NB4 (cell line): ENCODE results near the gene USP28.
A peak's percentile ranks its signal among the peaks of the same experiment; 100 is the strongest.

ENCODE experiments used
- DNase-seq: peaks from one replicate; pipeline ENCODE4 v3.0.0; 2010; ENCODE audit warnings: low read depth
- H3K4me3 ChIP-seq: one replicate; pipeline ENCODE4 v1.5.1; 2011; ENCODE audit warnings: mild to moderate bottlenecking, low read depth, low read length, moderate library complexity
- MYC ChIP-seq: IDR thresholded peaks from 2 replicates; pipeline ENCODE4 v1.6.1; 2011; ENCODE audit warnings: low read depth, low read length
- POLR2A ChIP-seq: IDR thresholded peaks from 2 replicates; pipeline ENCODE4 v1.6.1; 2011; ENCODE audit warnings: mild to moderate bottlenecking; ENCODE audit not compliant: insufficient read length; ENCODE audit errors: extremely low read depth
- TF ChIP-seq, protein P1 (sequence below): IDR thresholded peaks from one replicate; pipeline ENCODE4 v1.5.1; 2012; ENCODE audit warnings: low read depth, low read length
- TF ChIP-seq, protein P2 (sequence below): IDR thresholded peaks from 2 replicates; pipeline ENCODE4 v1.6.1; 2011; ENCODE audit warnings: low read depth, low read length

The USP28 gene

DNA sequence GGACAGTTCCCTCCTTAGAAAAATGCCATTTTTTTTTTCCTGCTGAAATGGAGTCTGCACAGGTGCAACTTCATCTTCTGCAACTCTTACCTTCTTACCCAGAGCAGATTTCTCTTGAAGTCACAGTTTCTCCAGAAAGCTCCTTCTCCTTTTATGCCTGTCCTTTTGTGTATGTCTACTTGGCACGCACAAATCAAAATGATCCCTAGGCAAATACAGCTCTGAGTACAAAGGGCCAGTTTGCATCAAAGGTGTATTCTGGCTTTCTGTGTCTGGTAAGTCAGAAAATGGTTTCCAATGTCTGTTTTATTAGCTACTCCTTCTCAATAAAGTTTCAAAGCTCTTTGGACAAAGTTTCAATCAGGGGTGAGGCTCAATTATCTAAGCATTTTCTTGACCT, 93.2 kb downstream of the USP28 start:
- no peak overlapping the region for H3K4me3 ChIP-seq
- no peak for DNase-seq
- TF ChIP-seq, protein P1, sequence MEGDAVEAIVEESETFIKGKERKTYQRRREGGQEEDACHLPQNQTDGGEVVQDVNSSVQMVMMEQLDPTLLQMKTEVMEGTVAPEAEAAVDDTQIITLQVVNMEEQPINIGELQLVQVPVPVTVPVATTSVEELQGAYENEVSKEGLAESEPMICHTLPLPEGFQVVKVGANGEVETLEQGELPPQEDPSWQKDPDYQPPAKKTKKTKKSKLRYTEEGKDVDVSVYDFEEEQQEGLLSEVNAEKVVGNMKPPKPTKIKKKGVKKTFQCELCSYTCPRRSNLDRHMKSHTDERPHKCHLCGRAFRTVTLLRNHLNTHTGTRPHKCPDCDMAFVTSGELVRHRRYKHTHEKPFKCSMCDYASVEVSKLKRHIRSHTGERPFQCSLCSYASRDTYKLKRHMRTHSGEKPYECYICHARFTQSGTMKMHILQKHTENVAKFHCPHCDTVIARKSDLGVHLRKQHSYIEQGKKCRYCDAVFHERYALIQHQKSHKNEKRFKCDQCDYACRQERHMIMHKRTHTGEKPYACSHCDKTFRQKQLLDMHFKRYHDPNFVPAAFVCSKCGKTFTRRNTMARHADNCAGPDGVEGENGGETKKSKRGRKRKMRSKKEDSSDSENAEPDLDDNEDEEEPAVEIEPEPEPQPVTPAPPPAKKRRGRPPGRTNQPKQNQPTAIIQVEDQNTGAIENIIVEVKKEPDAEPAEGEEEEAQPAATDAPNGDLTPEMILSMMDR = no peak
- no peak for TF ChIP-seq POLR2A
- TF ChIP-seq, protein P2, sequence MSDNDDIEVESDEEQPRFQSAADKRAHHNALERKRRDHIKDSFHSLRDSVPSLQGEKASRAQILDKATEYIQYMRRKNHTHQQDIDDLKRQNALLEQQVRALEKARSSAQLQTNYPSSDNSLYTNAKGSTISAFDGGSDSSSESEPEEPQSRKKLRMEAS = no peak
- no peak for TF ChIP-seq MYC

GRCh38 chr11:113781682-113782081, 93.7 kb downstream of the USP28 start:
- TF ChIP-seq MYC (no peak), POLR2A (no peak)
- TF ChIP-seq, protein P1 = no peak
- TF ChIP-seq, protein P2 = no peak
- no peak for DNase-seq
- no peak overlapping the region for H3K4me3 ChIP-seq

DNA sequence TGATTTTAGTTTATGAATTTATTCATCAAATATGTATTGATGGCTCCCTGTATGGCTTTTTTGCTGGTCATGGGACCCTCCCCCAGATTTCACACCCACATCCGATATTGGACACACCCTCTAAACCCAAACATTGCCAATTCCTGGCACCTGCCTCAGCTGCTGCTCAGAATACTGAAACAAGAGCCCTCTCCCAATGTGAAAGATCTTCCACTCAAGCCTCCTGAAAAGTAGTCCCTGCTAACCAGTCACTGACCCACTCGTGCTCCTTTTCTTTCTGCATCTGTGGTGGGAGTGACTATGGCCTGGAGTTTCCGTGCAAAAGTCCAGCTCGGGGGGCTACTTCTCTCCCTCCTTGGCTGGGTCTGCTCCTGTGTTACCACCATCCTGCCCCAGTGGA, 95.9 kb downstream of the USP28 start, which contains the start of gene CLDN25:
CLDN25 (plus strand) TSS at position 301 of the 400 bp plus-strand sequence; CDS start at position 301, 0 bp downstream.
- DNase-seq = no peak
- H3K4me3 ChIP-seq = no peak within 1 kb of the TSS
- TF ChIP-seq, protein P1 = no peak
- TF ChIP-seq MYC = no peak
- TF ChIP-seq, protein P2 = no peak
- TF ChIP-seq POLR2A = no peak

GRCh38 chr11:113778111-113778910, 97.1 kb downstream of the USP28 start:
- TF ChIP-seq, protein P2 = no peak
- TF ChIP-seq MYC = no peak
- TF ChIP-seq, protein P1 = no peak
- no peak for TF ChIP-seq POLR2A
- H3K4me3 ChIP-seq = no peak overlapping the region
- peak; percentile 7 for DNase-seq

DNA sequence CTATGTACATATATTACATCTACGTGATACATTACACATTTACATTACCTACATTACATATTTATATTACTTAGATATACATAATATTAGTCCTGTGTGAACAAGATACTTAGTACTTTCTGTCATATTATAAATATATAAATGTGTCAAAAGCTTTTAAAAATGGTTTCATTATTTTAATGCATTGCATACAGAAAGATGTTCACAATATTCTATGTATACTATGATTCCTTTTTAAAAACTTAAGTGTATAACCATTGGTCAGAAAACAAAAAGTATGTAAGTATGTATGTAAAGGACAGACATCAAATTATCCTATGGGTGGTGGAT, 101.2 kb downstream of the USP28 start:
- TF ChIP-seq, protein P2 = no peak
- TF ChIP-seq MYC (no peak), POLR2A (no peak)
- TF ChIP-seq, protein P1 = no peak
- H3K4me3 ChIP-seq = peak overlapping the region; percentile 90
- no peak for DNase-seq
